Body of pancreas (tissue), 4 donors: ENCODE results near the gene SLC37A2.

Source experiments
- POLR2A ChIP-seq, 3 donors: fragments of 450-650 bp; IDR thresholded peaks; one replicate each; pipeline ENCODE4 v1.6.1; 2016; ENCODE audit warnings: antibody characterized with exemption in 3 of 3, mild to moderate bottlenecking in 2 of 3
- TF ChIP-seq, protein P1 (sequence below), 7 experiments: fragments of 450-650 bp in 4 of 7; fragments of 200-600 bp in 3 of 7; sonication (generic) in 3 of 7; IDR thresholded peaks; one replicate each; pipeline ENCODE4 v1.5.1; 2016 to 2019; ENCODE audit warnings: antibody characterized with exemption in 7 of 7

DNA sequence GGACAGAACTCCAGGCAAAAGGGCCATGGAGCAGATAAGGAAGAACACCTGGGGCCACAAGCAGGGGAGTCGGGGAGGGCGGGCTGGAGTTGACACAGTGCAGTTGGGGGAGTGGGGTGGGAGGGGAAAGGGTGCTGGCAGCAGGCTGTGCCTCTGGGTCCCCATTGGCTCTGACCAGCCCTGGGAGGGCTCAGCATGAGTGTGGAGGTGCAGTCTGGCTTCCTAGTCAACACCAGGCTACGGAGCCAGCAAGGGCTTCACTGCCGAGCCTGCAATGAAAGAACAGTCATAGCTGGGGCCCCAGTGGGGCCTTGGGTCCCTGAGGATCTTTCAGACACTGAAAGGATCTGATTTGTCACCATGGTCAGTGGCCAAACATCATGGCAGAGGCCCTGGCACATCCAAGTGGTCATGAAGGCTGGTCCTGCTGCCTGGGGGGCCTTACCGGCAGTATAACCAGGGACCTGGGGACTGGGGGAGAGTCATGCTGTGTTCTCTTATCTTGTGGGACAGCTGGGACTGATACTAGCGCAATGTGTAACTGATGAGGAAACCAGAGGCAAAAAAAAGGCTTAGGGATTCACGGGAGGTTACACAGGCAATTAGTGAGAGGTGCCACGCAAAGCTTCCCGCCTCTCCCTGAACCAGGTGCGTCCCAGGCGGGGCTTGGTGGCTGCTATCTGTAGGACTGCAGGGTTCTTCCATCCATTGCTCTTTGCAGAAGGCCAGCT lies 11.6 kb downstream of the SLC37A2 start:
- TF ChIP-seq, protein P1, sequence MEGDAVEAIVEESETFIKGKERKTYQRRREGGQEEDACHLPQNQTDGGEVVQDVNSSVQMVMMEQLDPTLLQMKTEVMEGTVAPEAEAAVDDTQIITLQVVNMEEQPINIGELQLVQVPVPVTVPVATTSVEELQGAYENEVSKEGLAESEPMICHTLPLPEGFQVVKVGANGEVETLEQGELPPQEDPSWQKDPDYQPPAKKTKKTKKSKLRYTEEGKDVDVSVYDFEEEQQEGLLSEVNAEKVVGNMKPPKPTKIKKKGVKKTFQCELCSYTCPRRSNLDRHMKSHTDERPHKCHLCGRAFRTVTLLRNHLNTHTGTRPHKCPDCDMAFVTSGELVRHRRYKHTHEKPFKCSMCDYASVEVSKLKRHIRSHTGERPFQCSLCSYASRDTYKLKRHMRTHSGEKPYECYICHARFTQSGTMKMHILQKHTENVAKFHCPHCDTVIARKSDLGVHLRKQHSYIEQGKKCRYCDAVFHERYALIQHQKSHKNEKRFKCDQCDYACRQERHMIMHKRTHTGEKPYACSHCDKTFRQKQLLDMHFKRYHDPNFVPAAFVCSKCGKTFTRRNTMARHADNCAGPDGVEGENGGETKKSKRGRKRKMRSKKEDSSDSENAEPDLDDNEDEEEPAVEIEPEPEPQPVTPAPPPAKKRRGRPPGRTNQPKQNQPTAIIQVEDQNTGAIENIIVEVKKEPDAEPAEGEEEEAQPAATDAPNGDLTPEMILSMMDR (IDR thresholded peaks at IDR 0.05) = no peak
- TF ChIP-seq POLR2A (IDR thresholded peaks at IDR 0.05) = no peak
